A549 (cell line): ENCODE results near the gene MYO1C.

Experiments used
- USF2 ChIP-seq: fragments of 450-650 bp; IDR thresholded peaks from 2 replicates; pipeline ENCODE4 v1.6.1; 2014; ENCODE audit warnings: antibody characterized with exemption
- TF ChIP-seq, protein P1 (sequence below): fragments of >200 bp; sonication (Bioruptor Twin); formaldehyde crosslinking; IDR thresholded peaks from 3 replicates; pipeline ENCODE4 v1.5.1; 2016

DNA sequence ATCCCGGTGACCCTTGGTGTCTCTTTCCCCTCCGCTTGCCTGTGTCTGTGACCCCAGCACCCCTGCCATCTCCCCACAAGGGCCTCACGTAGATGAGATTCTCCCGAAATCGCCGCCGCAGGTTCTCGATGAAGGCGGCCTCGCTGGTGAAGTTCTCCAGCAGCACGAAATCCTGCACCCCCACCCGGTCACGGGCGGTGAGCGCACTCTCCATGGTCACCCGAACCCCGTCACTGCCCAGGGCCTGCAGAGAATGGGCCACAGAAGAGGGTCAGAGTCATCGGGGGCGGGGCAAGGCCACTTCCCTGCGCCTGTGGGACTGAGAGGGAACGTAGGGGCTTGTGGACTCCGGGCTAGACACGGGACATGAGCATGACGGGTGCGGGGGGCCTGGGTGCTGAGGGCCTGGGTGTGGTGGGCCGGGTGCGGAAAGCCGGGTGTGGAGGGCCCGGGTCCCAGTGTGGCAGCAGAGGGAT, 8.4 kb downstream of the MYO1C start:
- TF ChIP-seq, protein P1, sequence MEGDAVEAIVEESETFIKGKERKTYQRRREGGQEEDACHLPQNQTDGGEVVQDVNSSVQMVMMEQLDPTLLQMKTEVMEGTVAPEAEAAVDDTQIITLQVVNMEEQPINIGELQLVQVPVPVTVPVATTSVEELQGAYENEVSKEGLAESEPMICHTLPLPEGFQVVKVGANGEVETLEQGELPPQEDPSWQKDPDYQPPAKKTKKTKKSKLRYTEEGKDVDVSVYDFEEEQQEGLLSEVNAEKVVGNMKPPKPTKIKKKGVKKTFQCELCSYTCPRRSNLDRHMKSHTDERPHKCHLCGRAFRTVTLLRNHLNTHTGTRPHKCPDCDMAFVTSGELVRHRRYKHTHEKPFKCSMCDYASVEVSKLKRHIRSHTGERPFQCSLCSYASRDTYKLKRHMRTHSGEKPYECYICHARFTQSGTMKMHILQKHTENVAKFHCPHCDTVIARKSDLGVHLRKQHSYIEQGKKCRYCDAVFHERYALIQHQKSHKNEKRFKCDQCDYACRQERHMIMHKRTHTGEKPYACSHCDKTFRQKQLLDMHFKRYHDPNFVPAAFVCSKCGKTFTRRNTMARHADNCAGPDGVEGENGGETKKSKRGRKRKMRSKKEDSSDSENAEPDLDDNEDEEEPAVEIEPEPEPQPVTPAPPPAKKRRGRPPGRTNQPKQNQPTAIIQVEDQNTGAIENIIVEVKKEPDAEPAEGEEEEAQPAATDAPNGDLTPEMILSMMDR = no peak
- TF ChIP-seq USF2 = no peak
